GM23338 (cell line): Measurements from ENCODE around the gene KLHL5. TPM values are rescaled to one million over a fixed set of nuclear protein-coding genes. Genes with fewer than 3 reads are reported as not detected.

Experiments
- ATAC-seq: fragments of 200-7000 bp; cut with Tn5 transposase; 3 replicates; pipeline ENCODE4 v1.9.1; 2020
- DNase-seq: peaks from one replicate; pipeline ENCODE4 v3.0.0-alpha.2; 2015; ENCODE audit warnings: low spot score
- H2AFZ ChIP-seq: fragments of 200-600 bp; sonication (generic); 2 replicates; pipeline ENCODE4 v1.8.0; 2016; ENCODE audit warnings: antibody characterized with exemption, mild to moderate bottlenecking, moderate library complexity
- H3F3A ChIP-seq: fragments of 200-600 bp; sonication (generic); replicated peaks from 2 replicates; pipeline ENCODE4 v1.8.0; 2017; ENCODE audit warnings: antibody characterized with exemption, mixed run types, low read depth
- H3K27ac ChIP-seq: fragments of 200-600 bp; sonication (generic); 2 replicates; pipeline ENCODE4 v1.6.1; 2016; ENCODE audit warnings: low read depth
- H3K27me3 ChIP-seq: fragments of 200-600 bp; sonication (generic); 2 replicates; pipeline ENCODE4 v1.8.0; 2016; ENCODE audit warnings: mild to moderate bottlenecking, mixed run types, moderate library complexity; ENCODE audit not compliant: insufficient read depth
- H3K36me3 ChIP-seq: fragments of 200-600 bp; sonication (generic); 2 replicates; pipeline ENCODE4 v1.8.0; 2016; ENCODE audit warnings: mild to moderate bottlenecking; ENCODE audit not compliant: insufficient read depth
- H3K4me1 ChIP-seq: fragments of 200-600 bp; sonication (generic); 2 replicates; pipeline ENCODE4 v1.8.0; 2016; ENCODE audit warnings: mild to moderate bottlenecking, moderate library complexity; ENCODE audit not compliant: insufficient read depth
- H3K4me2 ChIP-seq: fragments of 200-600 bp; sonication (generic); 2 replicates; pipeline ENCODE4 v1.7.1; 2017; ENCODE audit warnings: mixed run types
- H3K4me3 ChIP-seq: fragments of 200-600 bp; sonication (generic); 2 replicates; pipeline ENCODE4 v1.6.1; 2016; ENCODE audit warnings: mixed run types
- H3K79me2 ChIP-seq: fragments of 200-600 bp; sonication (generic); replicated peaks from 2 replicates; pipeline ENCODE4 v1.8.0; 2017; ENCODE audit warnings: mild to moderate bottlenecking; ENCODE audit not compliant: insufficient read depth
- H3K9me2 ChIP-seq: fragments of 200-600 bp; sonication (generic); 2 replicates; pipeline ENCODE4 v1.8.0; 2017; ENCODE audit not compliant: insufficient read depth
- H4K20me1 ChIP-seq: fragments of 200-600 bp; sonication (generic); replicated peaks from 2 replicates; pipeline ENCODE4 v1.8.0; 2017; ENCODE audit warnings: mild to moderate bottlenecking; ENCODE audit not compliant: insufficient read depth
- H3K27ac Mint-ChIP-seq: 2 replicates; pipeline ENCODE4 v1.8.0; 2020; ENCODE audit warnings: inconsistent platforms, mild to moderate bottlenecking, moderate library complexity, mixed read lengths
- H3K27me3 Mint-ChIP-seq: 3 replicates; pipeline ENCODE4 v1.8.0; 2022; ENCODE audit warnings: low read depth, mild to moderate bottlenecking, moderate library complexity, mixed read lengths, inconsistent platforms; ENCODE audit not compliant: insufficient read depth, poor library complexity
- H3K36me3 Mint-ChIP-seq: 3 replicates; pipeline ENCODE4 v1.8.0; 2021; ENCODE audit warnings: low read depth, mild to moderate bottlenecking, inconsistent platforms, moderate library complexity, mixed read lengths
- H3K4me1 Mint-ChIP-seq: 3 replicates; pipeline ENCODE4 v1.8.0; 2020; ENCODE audit warnings: mild to moderate bottlenecking, inconsistent platforms, mixed read lengths
- H3K4me3 Mint-ChIP-seq: 3 replicates; pipeline ENCODE4 v1.8.0; 2021; ENCODE audit warnings: moderate library complexity, mild to moderate bottlenecking, inconsistent platforms, mixed read lengths
- H3K9me3 Mint-ChIP-seq: 3 replicates; pipeline ENCODE4 v1.8.0; 2020; ENCODE audit warnings: moderate library complexity, mild to moderate bottlenecking, inconsistent platforms, mixed read lengths
- CREB1 ChIP-seq: fragments of 250-450 bp; sonication (Bioruptor Pico); IDR thresholded peaks from 2 replicates; pipeline ENCODE4 v1.5.0; 2020; ENCODE audit warnings: low read depth, mild to moderate bottlenecking, moderate library complexity
- CTCF ChIP-seq, 2 experiments: fragments of 200-600 bp in 1 of 2; sonication (generic) in 1 of 2; conservative IDR thresholded peaks; 2 replicates each; pipeline versions ENCODE4 v1.5.1 to v1.6.1; 2016 to 2017; ENCODE audit warnings: antibody characterized with exemption in 2 of 2, low read depth in 2 of 2, mild to moderate bottlenecking in 2 of 2, moderate library complexity in 1 of 2
- ETS1 ChIP-seq: IDR thresholded peaks from 2 replicates; pipeline ENCODE4 v1.6.1; 2016; ENCODE audit warnings: antibody characterized with exemption
- EZH2 ChIP-seq: fragments of 200-600 bp; sonication (generic); IDR thresholded peaks from one replicate; pipeline ENCODE4 v1.8.0; 2017; ENCODE audit warnings: antibody characterized with exemption, mild to moderate bottlenecking, low read depth; ENCODE audit not compliant: unreplicated experiment
- EZH2phosphoT487 ChIP-seq: fragments of 200-600 bp; sonication (generic); IDR thresholded peaks from one replicate; pipeline ENCODE4 v1.8.1; 2018; ENCODE audit warnings: antibody characterized with exemption; ENCODE audit not compliant: unreplicated experiment
- POLR2AphosphoS5 ChIP-seq: IDR thresholded peaks from 2 replicates; pipeline ENCODE4 v1.6.1; 2016; ENCODE audit warnings: antibody characterized with exemption, low read depth
- REST ChIP-seq: IDR thresholded peaks from one replicate; pipeline ENCODE4 v1.6.1; 2018; ENCODE audit warnings: antibody characterized with exemption; ENCODE audit not compliant: unreplicated experiment
- ZNF331 ChIP-seq: fragments of 250-450 bp; sonication (Bioruptor Pico); IDR thresholded peaks from 2 replicates; pipeline ENCODE4 v1.5.0; 2020; ENCODE audit warnings: low read depth, mild to moderate bottlenecking, moderate library complexity
- polyA plus RNA-seq: library from polyadenylated mRNA; unstranded; fragments of >200 nt; fragmentation: Nextera tagmentation; extraction: Ambion mirVana; gene quantifications from 2 replicates; pipeline ENCODE4 v1.2.1, GENCODE V29; 2016
- total RNA-seq: library from RNA; depleted of rRNA; stranded (reverse); fragments of >200 nt; shearing (Covaris generic); gene quantifications from 2 replicates; pipeline ENCODE4 v1.2.3, GENCODE V29; 2014

The KLHL5 gene
- total and polyA plus RNA-seq, 2 experiments from 2014 or later: 9.4 to 24.5 TPM

DNA sequence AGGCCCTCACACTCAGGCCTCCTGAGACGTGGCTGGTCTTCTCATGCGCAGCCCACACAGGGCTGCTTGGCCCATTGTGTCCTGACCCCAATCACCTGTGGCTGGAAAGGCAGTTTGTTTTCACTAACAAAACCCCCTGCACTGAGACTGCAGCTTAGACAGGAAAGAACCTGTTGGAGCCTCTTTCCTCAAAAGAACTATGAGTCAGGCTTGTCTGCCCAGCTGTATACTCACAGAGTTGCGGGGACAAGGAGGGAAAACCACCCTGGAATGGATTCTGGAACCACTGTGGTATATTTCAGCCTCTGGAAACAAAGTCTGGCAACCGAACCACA lies 24.6 kb upstream of the KLHL5 start:
- DNase-seq (peak; percentile 29), ATAC-seq (peak; percentile 82)
- no peaks in the 10 kb centered on the region for H3K27me3 ChIP-seq
- Mint-ChIP-seq H3K4me1 (peaks cover 13% of the 10 kb centered on the region; the same call in 2 of the 3 replicates), H3K27me3 (peaks cover 5% of the 10 kb centered on the region), H3K4me3 (no peak overlapping the region), H3K27ac (peak overlapping the region; percentile 41; the same call in 1 of the 2 replicates), H3K9me3 (no peaks in the 10 kb centered on the region), H3K36me3 (no peaks in the 10 kb centered on the region)
- no peaks in the 10 kb centered on the region for H3K36me3 ChIP-seq
- H3K79me2 ChIP-seq: no peaks in the 10 kb centered on the region
- H3K4me2 ChIP-seq: no peak overlapping the region
- no peak overlapping the region for H3K4me3 ChIP-seq
- no peaks in the 10 kb centered on the region for H3K9me2 ChIP-seq
- H3F3A ChIP-seq: no peaks in the 10 kb centered on the region
- TF ChIP-seq EZH2phosphoT487: no peak
- H3K4me1 ChIP-seq: peaks cover 8% of the 10 kb centered on the region; the same call in 1 of the 2 replicates
- H2AFZ ChIP-seq: peak overlapping the region; percentile 87
- H4K20me1 ChIP-seq: no peaks in the 10 kb centered on the region
- no peak overlapping the region for H3K27ac ChIP-seq

GRCh38 chr4:39037941-39038340 lies 24.1 kb upstream of the KLHL5 start:
- Histone ChIP-seq H2AFZ (peak overlapping the region; percentile 87; the same call in 1 of the 2 replicates), H3F3A (no peaks in the 10 kb centered on the region), H3K4me1 (peaks cover 10% of the 10 kb centered on the region), H4K20me1 (no peaks in the 10 kb centered on the region), H3K27me3 (no peaks in the 10 kb centered on the region), H3K36me3 (no peaks in the 10 kb centered on the region), H3K27ac (no peak overlapping the region), H3K4me2 (no peak overlapping the region), H3K4me3 (no peak overlapping the region), H3K79me2 (no peaks in the 10 kb centered on the region), H3K9me2 (no peaks in the 10 kb centered on the region)
- Mint-ChIP-seq H3K36me3 (no peaks in the 10 kb centered on the region), H3K4me3 (no peak overlapping the region), H3K27ac (peak overlapping the region; percentile 41; the same call in 1 of the 2 replicates), H3K4me1 (peaks cover 15% of the 10 kb centered on the region; the same call in 2 of the 3 replicates), H3K9me3 (no peaks in the 10 kb centered on the region), H3K27me3 (peaks cover 6% of the 10 kb centered on the region)
- DNase-seq: no peak
- TF ChIP-seq POLR2AphosphoS5 (no peak), ETS1 (no peak), EZH2 (no peak), CREB1 (CRISPR knock-in tag) (no peak), REST (no peak), ZNF331 (CRISPR knock-in tag) (no peak), CTCF (conservative IDR thresholded peaks at IDR 0.05; ENCODE audit: low read depth in 2 of 2) (no peak), EZH2phosphoT487 (no peak)
- ATAC-seq: no peak
